H1 (cell line): ENCODE measurements around the gene KATNA1. TPM values are rescaled to one million over a fixed set of nuclear protein-coding genes. Genes with fewer than 3 reads are reported as not detected.

Source experiments
- CTCF ChIA-PET: fragments of 300-600 bp; sonication (Branson Sonifier 250); formaldehyde crosslinking; loops from one replicate; lab custom pipeline; 2021; ENCODE audit not compliant: partially characterized antibody; lab: Charles Lee
- POLR2A ChIA-PET: fragments of 300-600 bp; sonication (Branson Sonifier 250); formaldehyde crosslinking; loops from one replicate; lab custom pipeline; 2021; ENCODE audit warnings: inconsistent platforms; ENCODE audit not compliant: partially characterized antibody; lab: Charles Lee
- DNase-seq, 2 experiments: peaks; one replicate each; pipeline versions ENCODE4 v3.0.0 to v3.0.0-alpha.2; 2010 to 2022; ENCODE audit warnings: low spot score in 2 of 2, low read depth in 1 of 2, mixed read lengths in 1 of 2
- FAIRE-seq: peaks from 2 replicates; lab custom pipeline; 2011; peaks lifted over from hg19 to GRCh38; lab: Jason Lieb, UNC
- H2AFZ ChIP-seq: 2 replicates; pipeline ENCODE4 v1.8.1; 2012; ENCODE audit warnings: low read length, inconsistent platforms
- H2AK5ac ChIP-seq: 2 replicates; pipeline ENCODE4 v1.6.1; 2013; ENCODE audit warnings: low read depth, low read length
- H2BK120ac ChIP-seq: replicated peaks from 2 replicates; pipeline ENCODE3; 2013; ENCODE audit warnings: low read depth, low read length, inconsistent platforms
- H2BK12ac ChIP-seq: 2 replicates; pipeline ENCODE4 v1.6.1; 2013; ENCODE audit warnings: low read depth, low read length
- H2BK15ac ChIP-seq: 2 replicates; pipeline ENCODE4 v1.6.1; 2013; ENCODE audit warnings: low read length
- H2BK20ac ChIP-seq: 2 replicates; pipeline ENCODE4 v1.6.1; 2013; ENCODE audit warnings: low read length
- H2BK5ac ChIP-seq: 2 replicates; pipeline ENCODE4 v1.6.1; 2013; ENCODE audit warnings: low read depth, low read length
- H3K14ac ChIP-seq: 2 replicates; pipeline ENCODE4 v1.6.1; 2013; ENCODE audit warnings: inconsistent platforms; ENCODE audit not compliant: insufficient read length
- H3K18ac ChIP-seq: 2 replicates; pipeline ENCODE4 v1.6.1; 2013; ENCODE audit warnings: low read length; ENCODE audit errors: extremely low read depth
- H3K23ac ChIP-seq: 2 replicates; pipeline ENCODE4 v1.6.1; 2013; ENCODE audit warnings: inconsistent platforms; ENCODE audit not compliant: insufficient read length
- H3K23me2 ChIP-seq: 2 replicates; pipeline ENCODE4 v1.6.1; 2013; ENCODE audit warnings: low read depth, low read length
- H3K27ac ChIP-seq: 2 replicates; pipeline ENCODE4 v1.6.1; 2011; ENCODE audit warnings: low read depth, low read length, inconsistent platforms
- H3K27me3 ChIP-seq, 4 experiments: replicated peaks in 1 of 4; 1 replicate in 1 of 4; 2 replicates in 3 of 4; pipeline versions ENCODE4 v1.6.1 to v1.8.1; 2011 to 2013; ENCODE audit warnings: low read length in 3 of 4, mild to moderate bottlenecking in 3 of 4, inconsistent platforms in 2 of 4, mixed read lengths in 2 of 4, moderate library complexity in 1 of 4; ENCODE audit not compliant: control insufficient read depth in 3 of 4, insufficient read depth in 3 of 4; ENCODE audit errors: extremely low read depth in 1 of 4
- H3K36me3 ChIP-seq, 4 experiments: 2 replicates each; pipeline versions ENCODE4 v1.6.1 to v1.8.1; 2011 to 2013; ENCODE audit warnings: mild to moderate bottlenecking in 4 of 4, low read length in 3 of 4, moderate library complexity in 2 of 4, control low read depth in 1 of 4, inconsistent platforms in 1 of 4; ENCODE audit not compliant: insufficient read depth in 4 of 4, control insufficient read depth in 2 of 4
- H3K4ac ChIP-seq: replicated peaks from 2 replicates; pipeline ENCODE3; 2013; ENCODE audit warnings: low read length, low read depth, mixed read lengths, inconsistent platforms; ENCODE audit not compliant: insufficient read length
- H3K4me1 ChIP-seq, 4 experiments: replicated peaks in 1 of 4; 1 replicate in 1 of 4; 2 replicates in 3 of 4; pipeline versions ENCODE4 v1.6.1 to v1.8.1; 2011 to 2013; ENCODE audit warnings: low read length in 3 of 4, inconsistent platforms in 2 of 4, mixed read lengths in 1 of 4; ENCODE audit not compliant: insufficient read depth in 4 of 4, control insufficient read depth in 3 of 4
- H3K4me2 ChIP-seq, 2 experiments: 2 replicates each; pipeline versions ENCODE4 v1.6.1 to v1.8.1; 2011 to 2013; ENCODE audit warnings: low read depth in 2 of 2, low read length in 2 of 2, control low read depth in 1 of 2, inconsistent platforms in 1 of 2, mild to moderate bottlenecking in 1 of 2; ENCODE audit not compliant: insufficient read depth in 1 of 2
- H3K4me3 ChIP-seq, 4 experiments: fragments of 200-600, 300-600 bp in 1 of 4; sonication (generic), shearing (Covaris generic), sonication (Bioruptor Twin) in 1 of 4; 2 replicates each; pipeline versions ENCODE4 v1.5.1 to v1.8.1; 2011 to 2016; ENCODE audit warnings: low read length in 4 of 4, low read depth in 3 of 4, control low read depth in 2 of 4, inconsistent platforms in 2 of 4, mild to moderate bottlenecking in 2 of 4, mixed read lengths in 1 of 4, moderate library complexity in 1 of 4; ENCODE audit not compliant: insufficient read depth in 2 of 4; ENCODE audit errors: extremely low read depth in 1 of 4
- H3K56ac ChIP-seq: replicated peaks from 2 replicates; pipeline ENCODE3; 2013; ENCODE audit warnings: low read depth, mild to moderate bottlenecking, mixed read lengths, low read length, inconsistent platforms; ENCODE audit not compliant: insufficient read length
- H3K79me1 ChIP-seq: 2 replicates; pipeline ENCODE4 v1.6.1; 2013; ENCODE audit warnings: low read depth, low read length, control low read depth
- H3K79me2 ChIP-seq, 2 experiments: 2 replicates each; pipeline versions ENCODE4 v1.6.1 to v1.8.1; 2012 to 2013; ENCODE audit warnings: low read length in 2 of 2, mild to moderate bottlenecking in 2 of 2, inconsistent platforms in 1 of 2; ENCODE audit not compliant: insufficient read depth in 2 of 2, control insufficient read depth in 1 of 2
- H3K9ac ChIP-seq, 4 experiments: replicated peaks in 1 of 4; 1 replicate in 1 of 4; 2 replicates in 3 of 4; pipeline versions ENCODE4 v1.6.1 to v1.8.1; 2011 to 2013; ENCODE audit warnings: low read depth in 3 of 4, low read length in 3 of 4, control low read depth in 2 of 4, mild to moderate bottlenecking in 2 of 4, moderate library complexity in 2 of 4, inconsistent platforms in 1 of 4; ENCODE audit errors: extremely low read depth in 1 of 4
- H3K9me3 ChIP-seq, 2 experiments: 2 replicates each; pipeline versions ENCODE4 v1.6.1 to v1.8.1; 2012 to 2013; ENCODE audit warnings: mild to moderate bottlenecking in 2 of 2, moderate library complexity in 2 of 2, control low read depth in 1 of 2, inconsistent platforms in 1 of 2, low read depth in 1 of 2, low read length in 1 of 2, mixed read lengths in 1 of 2; ENCODE audit not compliant: insufficient read depth in 2 of 2
- H4K20me1 ChIP-seq, 2 experiments: replicated peaks in 1 of 2; 2 replicates each; pipeline versions ENCODE3 to v1.8.1; 2011 to 2013; ENCODE audit warnings: inconsistent platforms in 2 of 2, low read length in 2 of 2, mild to moderate bottlenecking in 1 of 2; ENCODE audit not compliant: insufficient read depth in 2 of 2, control insufficient read depth in 1 of 2
- H4K5ac ChIP-seq: 2 replicates; pipeline ENCODE4 v1.6.1; 2013; ENCODE audit warnings: low read length, low read depth, mixed read lengths, inconsistent platforms; ENCODE audit not compliant: insufficient read length
- H4K8ac ChIP-seq: 2 replicates; pipeline ENCODE4 v1.8.0; 2013; ENCODE audit warnings: mild to moderate bottlenecking, moderate library complexity, low read length, inconsistent platforms; ENCODE audit not compliant: insufficient read depth; ENCODE audit errors: extremely low read depth
- H4K91ac ChIP-seq: replicated peaks from 2 replicates; pipeline ENCODE3; 2013; ENCODE audit warnings: low read length, mixed read lengths, inconsistent platforms; ENCODE audit not compliant: insufficient read length
- CHD2 ChIP-seq: IDR thresholded peaks from 2 replicates; pipeline ENCODE4 v1.6.1; 2012; ENCODE audit warnings: low read length, improper control_type of control experiment
- GABPA ChIP-seq: IDR thresholded peaks from 2 replicates; pipeline ENCODE4 v1.6.1; 2011; ENCODE audit warnings: mild to moderate bottlenecking, low read length, moderate library complexity, borderline replicate concordance; ENCODE audit not compliant: insufficient read depth
- HDAC2 ChIP-seq, 2 experiments: fragments of 300-600 bp in 1 of 2; sonication (generic) in 1 of 2; IDR thresholded peaks; 2 replicates each; pipeline ENCODE4 v1.6.1; 2011 to 2012; ENCODE audit warnings: low read depth in 2 of 2, low read length in 2 of 2, mild to moderate bottlenecking in 2 of 2, moderate library complexity in 2 of 2, borderline replicate concordance in 1 of 2, inconsistent platforms in 1 of 2
- SIN3A ChIP-seq, 2 experiments: IDR thresholded peaks in 1 of 2; conservative IDR thresholded peaks in 1 of 2; 2 replicates each; pipeline ENCODE4 v1.6.1; 2011 to 2012; ENCODE audit warnings: low read length in 2 of 2, improper control_type of control experiment in 1 of 2, low read depth in 1 of 2, mild to moderate bottlenecking in 1 of 2
- TBP ChIP-seq: IDR thresholded peaks from 2 replicates; pipeline ENCODE4 v1.6.1; 2011; ENCODE audit warnings: low read depth, low read length, improper control_type of control experiment
- WGBS, 2 experiments: shearing (Covaris generic) in 1 of 2; methylation state at CpG; one replicate each; pipeline versions ENCODE4 v1.1.6 to v1.1.7; 2013 to 2015; ENCODE audit warnings: low lambda C conversion rate in 2 of 2, mixed read lengths in 2 of 2, inconsistent platforms in 1 of 2, low coverage in 1 of 2, missing lambda C conversion rate in 1 of 2; ENCODE audit not compliant: insufficient replicate concordance in 2 of 2, insufficient coverage in 1 of 2, insufficient read length in 1 of 2; ENCODE audit errors: extremely low coverage in 1 of 2, missing lambda C conversion rate in 1 of 2; 5-methylcytosine and 5-hydroxymethylcytosine counted together
- long read RNA-seq, 2 experiments: library from RNA in 1 of 2; library from capped mRNA in 1 of 2; stranded (forward); transcript quantifications; one replicate each; pipeline ENCODE4 v2.0.0, GENCODE V29; 2021; ENCODE audit warnings: inconsistent platforms in 1 of 2
- polyA minus RNA-seq, 3 experiments: library from RNA; depleted of rRNA, polyadenylated mRNA; stranded (reverse); fragments of >200 nt; gene quantifications; 1 replicate in 2 of 3; 2 replicates in 1 of 3; pipeline ENCODE4 v1.2.3, GENCODE V29; 2011
- polyA plus RNA-seq, 7 experiments: library from polyadenylated mRNA; depleted of rRNA in 3 of 7; stranded (reverse) in 5 of 7; unstranded in 2 of 7; fragments of >200 nt in 5 of 7; fragments of 200-250 nt in 2 of 7; gene quantifications; 1 replicate in 5 of 7; 2 replicates in 1 of 7; 4 replicates in 1 of 7; pipeline versions ENCODE4 v1.2.1 to v1.2.3, GENCODE V29; 2011 to 2013; ENCODE audit warnings: missing spikeins in 2 of 7, mixed read lengths in 2 of 7
- total RNA-seq: library from RNA; stranded (reverse); fragmentation: NEBNext Ultra II Directional; extraction: Animal tissue kit (Norgen Biotek cat#: 25700); gene quantifications from 2 replicates; pipeline ENCODE4 v1.2.1, GENCODE V29; 2021

The KATNA1 gene
- total RNA-seq (19.1 and 20.3 TPM in 2 replicates), polyA plus RNA-seq (2011; rRNA removed) (7.3 and 7.6 TPM in 2 replicates), polyA minus RNA-seq (2011; rRNA and poly(A)+ RNA removed) (12.4 and 16.2 TPM in 2 replicates)
- polyA plus RNA-seq (2011; cell fraction: cytosol; rRNA removed): 12.9 TPM
- polyA plus RNA-seq (2011; cell fraction: nucleus; rRNA removed): 4.9 TPM
- 12.6 to 22.9 TPM (median 15.2 TPM) in 4 replicates for polyA plus RNA-seq (2012, experiment 1 of 2)
- 1.7 TPM for polyA plus RNA-seq (2012, experiment 2 of 2)
- polyA plus RNA-seq (2013, experiment 1 of 2): 18.0 TPM
- 18.7 TPM for polyA plus RNA-seq (2013, experiment 2 of 2)
- 11.7 TPM for polyA minus RNA-seq (2011; cell fraction: cytosol; rRNA and poly(A)+ RNA removed)
- 10.7 TPM for polyA minus RNA-seq (2011; cell fraction: nucleus; rRNA and poly(A)+ RNA removed)
- long read RNA-seq, experiment 1, transcript KATNA1-203 (11 exons, 1,984 nt): major isoform, 6 of 21 reads
- long read RNA-seq, experiment 1, partial matches to known transcripts: 12 of 21 reads
- long read RNA-seq, experiment 1, other reads (novel, unspliced or antisense): 2 of 21 reads
- long read RNA-seq, experiment 2, transcript KATNA1-203 (11 exons, 1,984 nt): major isoform, 33 of 45 reads
- long read RNA-seq, experiment 2, partial matches to known transcripts: 1 of 45 reads
- long read RNA-seq, experiment 2, other reads (novel, unspliced or antisense): 11 of 45 reads

GRCh38 chr6:149648148-149649145 lies at the start of gene KATNA1:
TSS of gene KATNA1 (minus strand) at chr6:149648714. CDS start at chr6:149638547, 10,167 bp downstream.
- Histone ChIP-seq H4K8ac (peak within 1 kb of the TSS; percentile 66; the same call in 1 of the 2 replicates), H4K5ac (peak within 1 kb of the TSS; percentile 23), H3K4ac (no peak within 1 kb of the TSS), H3K9me3 (no peaks in the 10 kb centered on the region), H3K79me1 (no peaks in the 10 kb centered on the region), H3K23me2 (peaks cover 2% of the 10 kb centered on the region; the same call in 1 of the 2 replicates), H4K20me1 (no peaks in the 10 kb centered on the region), H3K36me3 (no peaks in the 10 kb centered on the region), H2AFZ (peak within 1 kb of the TSS; percentile 100), H2AK5ac (no peak within 1 kb of the TSS), H3K9ac (peak within 1 kb of the TSS; percentile 41 to 63 (median 62)), H3K18ac (peak within 1 kb of the TSS; percentile 80), H2BK5ac (peak within 1 kb of the TSS; percentile 75; the same call in 1 of the 2 replicates), H3K27ac (no peak within 1 kb of the TSS; the same call in 1 of the 2 replicates), H2BK120ac (no peak within 1 kb of the TSS), H2BK20ac (no peak within 1 kb of the TSS), H3K4me3 (peak within 1 kb of the TSS; percentile 61 to 93 (median 86)), H3K14ac (no peak within 1 kb of the TSS), H3K79me2 (peaks cover 0 to 23% of the 10 kb centered on the region in 2 experiments; a peak in 3 of 4 replicates), H2BK12ac (no peak within 1 kb of the TSS), H3K23ac (no peak within 1 kb of the TSS), H3K27me3 (no peaks in the 10 kb centered on the region), H3K56ac (peak within 1 kb of the TSS; percentile 32), H3K4me2 (peak within 1 kb of the TSS; percentile 64 to 85), H3K4me1 (peaks cover 0 to 4% (median 3%) of the 10 kb centered on the region in 4 experiments; a peak in 4 of 7 replicates), H2BK15ac (no peak within 1 kb of the TSS), H4K91ac (no peak within 1 kb of the TSS)
- CTCF ChIA-PET: interaction anchor here (1.4 to 1.5 kb wide), 2 partner anchors 19 to 102 kb away, joined by 3 read pairs; no protein-coding TSS in a partner anchor
- DNase-seq (peak; percentile 85 to 95), FAIRE-seq (no peak)
- POLR2A ChIA-PET: interaction anchor here (0.6 to 1.5 kb wide), 7 partner anchors 9 to 71 kb away, joined by 3 to 6 read pairs (median 4); no protein-coding TSS in a partner anchor
- WGBS, 2 experiments: 3% methylated on average over 60 of the region's 69 CpGs; no CpG with 5 or more reads in 1 of the 2 experiments
- 0 out of 2 replicates have a peak, but pooled peaks have one; percentile 46 for TF ChIP-seq CHD2
- TF ChIP-seq TBP: peak; percentile 75
- TF ChIP-seq HDAC2 (IDR thresholded peaks at IDR 0.05; ENCODE audit: borderline replicate concordance in 1 of 2, low read depth in 2 of 2, low read length in 2 of 2): 0 out of 4 replicates have a peak, but pooled peaks of 1 of the 2 experiments have one; percentile 33
- peak; percentile 80; the same call in 1 of the 2 replicates for TF ChIP-seq GABPA
- TF ChIP-seq SIN3A (conservative IDR thresholded peaks at IDR 0.05 in 1 of 2, IDR thresholded peaks at IDR 0.05 in 1 of 2; ENCODE audit: low read depth in 1 of 2, low read length in 2 of 2): peak; percentile 73 to 80; a peak in 3 of 4 replicates
